VCaP (cell line): Measurements from ENCODE around the gene CAPZB.
A peak's percentile ranks its signal among the peaks of the same experiment; 100 is the strongest.

Experiments
- H3K27ac ChIP-seq: fragments of 450-650 bp; 2 replicates; pipeline ENCODE4 v1.5.1; 2017
- CTCF ChIP-seq: fragments of 450-650 bp; conservative IDR thresholded peaks from 2 replicates; pipeline ENCODE4 v1.5.1; 2017; ENCODE audit warnings: mild to moderate bottlenecking, moderate library complexity

Gene CAPZB

DNA sequence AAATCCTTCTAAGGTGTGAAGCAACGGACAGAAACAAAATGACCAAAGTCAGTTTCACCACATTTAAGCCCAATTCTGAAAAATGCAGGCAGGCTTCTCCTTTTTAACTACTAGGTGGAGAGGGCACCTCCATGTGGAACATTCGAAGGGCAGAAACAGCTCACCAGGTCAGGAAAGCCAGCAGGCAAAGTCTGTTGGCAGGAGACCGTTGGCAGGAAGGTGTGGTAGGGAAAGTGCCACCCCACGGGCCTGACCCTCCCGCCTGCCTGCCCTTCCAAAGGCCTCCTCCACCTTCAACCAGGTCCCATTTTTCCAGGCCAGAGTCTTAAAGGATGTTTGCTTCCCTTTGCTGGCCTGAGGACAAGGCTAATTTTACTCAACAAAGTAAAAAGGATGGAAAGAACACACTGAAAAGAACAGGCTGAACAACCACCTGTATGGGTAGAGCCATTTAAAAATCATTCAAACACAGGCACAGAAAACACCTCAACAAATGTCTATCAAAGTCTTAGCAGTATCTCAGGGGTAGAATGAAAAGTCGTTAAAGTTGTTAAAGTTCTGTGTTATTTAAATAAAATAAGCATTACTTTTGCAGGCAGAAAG lies 26.4 kb downstream of the CAPZB start:
- TF ChIP-seq CTCF = no peak
- peak overlapping the region; percentile 27; the same call in 1 of the 2 replicates for H3K27ac ChIP-seq

DNA sequence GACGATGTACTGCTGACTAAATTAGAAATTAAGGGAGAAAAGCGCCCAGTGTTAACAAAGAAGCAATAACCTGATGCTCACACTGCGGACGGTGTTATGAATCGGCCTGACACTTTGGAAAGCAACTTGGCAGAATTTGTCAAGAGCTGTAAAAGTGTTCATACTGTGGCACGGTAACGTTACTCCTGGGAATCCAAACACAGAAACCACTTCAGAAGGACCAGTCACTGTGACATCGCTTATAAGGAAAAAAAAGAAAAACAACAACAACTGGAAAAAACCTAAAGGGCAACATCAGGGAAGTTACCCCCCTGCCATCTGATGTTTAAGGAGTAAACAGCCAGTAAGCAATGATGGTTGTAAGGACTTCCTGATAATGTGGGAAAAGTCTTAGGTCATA lies 27.7 kb downstream of the CAPZB start:
- TF ChIP-seq CTCF = no peak
- H3K27ac ChIP-seq = no peak overlapping the region

DNA sequence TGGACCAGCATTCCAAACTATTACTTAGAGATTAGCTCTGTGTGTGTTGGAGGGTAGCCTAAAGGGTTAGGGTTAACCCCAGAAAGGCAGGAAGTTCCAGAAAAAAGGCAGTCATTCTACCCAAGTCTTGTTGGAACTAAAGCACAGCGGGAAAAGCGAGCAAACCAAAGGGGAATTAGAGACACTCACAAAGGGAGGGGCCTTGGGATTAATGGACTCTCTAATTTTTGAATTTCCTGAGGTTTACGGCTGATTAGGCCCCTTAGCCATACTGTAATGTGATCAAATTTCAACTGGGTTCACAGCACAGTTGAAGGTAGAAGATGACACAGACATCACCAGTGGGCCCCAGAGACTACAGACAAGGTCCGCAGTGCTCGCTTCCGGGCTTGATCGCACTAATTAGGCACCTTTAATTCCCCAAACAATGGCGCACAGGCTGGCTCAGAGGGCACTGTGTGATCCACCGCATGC lies 28.3 kb downstream of the CAPZB start:
- TF ChIP-seq CTCF = no peak
- H3K27ac ChIP-seq = no peak overlapping the region

DNA sequence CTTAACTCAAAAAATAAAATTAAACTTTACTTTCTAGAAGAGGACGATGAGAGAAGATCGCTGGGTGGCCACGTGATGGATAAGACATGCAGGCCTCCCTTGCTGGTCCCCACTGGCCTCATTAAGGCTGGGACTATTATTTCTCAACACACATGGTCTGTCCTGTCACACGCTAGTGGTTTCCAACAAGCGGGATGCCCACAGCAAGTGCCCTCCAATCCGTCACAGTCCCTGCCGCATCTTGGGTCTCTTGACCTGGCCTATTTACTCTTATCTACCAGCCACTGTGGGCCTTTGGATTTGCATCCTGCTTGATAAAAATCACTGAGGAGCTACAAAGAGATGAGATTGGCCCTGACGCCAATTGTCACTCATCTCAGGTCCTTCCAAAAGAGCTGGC lies 30.0 kb downstream of the CAPZB start:
- H3K27ac ChIP-seq = no peak overlapping the region

GRCh38 chr1:19454265-19455146 lies 30.8 kb downstream of the CAPZB start:
- TF ChIP-seq CTCF = no peak
- no peak overlapping the region for H3K27ac ChIP-seq

More for the DNA sequence above, 30.0 kb downstream of the CAPZB start:
- TF ChIP-seq CTCF = no peak

DNA sequence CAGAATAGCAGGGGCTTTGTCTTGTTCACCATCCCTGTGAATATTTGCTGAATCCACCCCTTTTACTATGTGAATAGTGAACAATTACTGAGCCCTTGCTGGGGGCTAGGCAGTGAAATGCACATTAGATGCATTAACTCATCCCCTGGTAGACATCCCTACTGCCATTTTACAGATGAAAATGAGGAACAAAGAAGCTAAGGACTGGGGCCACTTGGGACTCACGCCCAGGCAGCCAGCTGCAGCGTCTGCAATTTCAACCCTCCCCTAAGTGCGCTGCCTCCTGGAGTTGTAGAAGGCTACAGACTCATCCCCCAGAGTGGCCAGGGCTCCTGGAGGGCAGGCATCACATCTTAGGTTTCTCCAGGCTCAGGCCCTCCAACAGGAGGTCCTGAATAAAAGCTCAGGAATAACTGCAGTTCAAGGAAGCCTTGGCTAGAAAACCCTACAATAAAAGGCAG lies 31.6 kb downstream of the CAPZB start:
- TF ChIP-seq CTCF = no peak

GRCh38 chr1:19452221-19452663 lies 33.1 kb downstream of the CAPZB start:
- TF ChIP-seq CTCF = no peak
- no peak overlapping the region for H3K27ac ChIP-seq

More for the DNA sequence above, 31.6 kb downstream of the CAPZB start:
- no peak overlapping the region for H3K27ac ChIP-seq
